ENCODE results near the gene CYP3A5. TPM values are rescaled to one million over a fixed set of nuclear protein-coding genes. Genes with fewer than 3 reads are reported as not detected.
A peak's percentile ranks its signal among the peaks of the same experiment; 100 is the strongest.

Gene CYP3A5
- total and polyA plus RNA-seq, 2 of the 13 experiments (the other 11 are each of a cell fraction or from before 2014, with no cell fraction given) = 5.7 to 9.3 TPM

DNA sequence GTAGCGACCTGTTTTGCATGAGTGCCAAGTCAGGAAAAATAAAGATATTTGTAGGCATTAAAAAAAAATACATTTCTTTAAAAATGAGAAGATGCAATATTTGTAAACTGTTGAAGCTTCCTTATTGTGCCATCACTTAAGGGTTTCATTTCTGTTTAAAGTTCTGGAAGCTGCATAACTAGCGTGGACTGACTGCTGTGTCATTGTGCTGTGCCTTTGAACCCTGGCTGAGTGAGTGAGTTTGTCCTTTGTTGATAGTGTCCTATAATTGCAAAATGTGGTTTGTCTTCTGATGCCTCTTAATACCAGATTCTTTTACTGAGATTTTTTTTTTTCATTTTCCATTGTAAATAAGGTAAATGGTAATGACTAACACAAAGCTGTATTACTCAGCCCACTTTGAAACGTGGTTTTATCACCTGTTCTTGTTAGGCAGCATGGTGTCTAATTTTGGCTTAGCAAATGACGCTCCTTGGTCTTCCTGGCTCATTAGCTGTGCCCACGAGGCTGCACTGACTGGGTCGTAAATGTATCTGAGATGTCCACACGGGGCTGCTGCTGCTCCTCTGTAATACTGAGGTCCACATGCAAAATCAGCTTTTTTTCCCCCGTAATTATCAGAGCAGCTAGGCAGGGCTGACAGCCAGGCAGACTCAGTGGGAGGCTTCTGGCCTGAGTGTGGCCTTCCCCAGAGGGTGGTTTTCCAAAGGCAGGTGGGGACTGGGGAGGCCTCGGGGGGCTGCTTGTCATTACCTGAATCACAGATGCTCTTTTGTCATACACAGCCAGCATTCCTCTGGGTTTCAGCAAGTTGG is 48.3 kb downstream of the CYP3A5 start (continued):
- TF ChIP-seq CREB1 (IDR thresholded peaks at IDR 0.05) = no peak
- TF ChIP-seq CREB1 (CRISPR knock-in tag; IDR thresholded peaks at IDR 0.05) = no peak
- no peak for TF ChIP-seq KAT7 (CRISPR knock-in tag; IDR thresholded peaks at IDR 0.05; ENCODE audit: borderline replicate concordance)
- no peak for TF ChIP-seq ARNT (IDR thresholded peaks at IDR 0.05)
- TF ChIP-seq, protein P1, sequence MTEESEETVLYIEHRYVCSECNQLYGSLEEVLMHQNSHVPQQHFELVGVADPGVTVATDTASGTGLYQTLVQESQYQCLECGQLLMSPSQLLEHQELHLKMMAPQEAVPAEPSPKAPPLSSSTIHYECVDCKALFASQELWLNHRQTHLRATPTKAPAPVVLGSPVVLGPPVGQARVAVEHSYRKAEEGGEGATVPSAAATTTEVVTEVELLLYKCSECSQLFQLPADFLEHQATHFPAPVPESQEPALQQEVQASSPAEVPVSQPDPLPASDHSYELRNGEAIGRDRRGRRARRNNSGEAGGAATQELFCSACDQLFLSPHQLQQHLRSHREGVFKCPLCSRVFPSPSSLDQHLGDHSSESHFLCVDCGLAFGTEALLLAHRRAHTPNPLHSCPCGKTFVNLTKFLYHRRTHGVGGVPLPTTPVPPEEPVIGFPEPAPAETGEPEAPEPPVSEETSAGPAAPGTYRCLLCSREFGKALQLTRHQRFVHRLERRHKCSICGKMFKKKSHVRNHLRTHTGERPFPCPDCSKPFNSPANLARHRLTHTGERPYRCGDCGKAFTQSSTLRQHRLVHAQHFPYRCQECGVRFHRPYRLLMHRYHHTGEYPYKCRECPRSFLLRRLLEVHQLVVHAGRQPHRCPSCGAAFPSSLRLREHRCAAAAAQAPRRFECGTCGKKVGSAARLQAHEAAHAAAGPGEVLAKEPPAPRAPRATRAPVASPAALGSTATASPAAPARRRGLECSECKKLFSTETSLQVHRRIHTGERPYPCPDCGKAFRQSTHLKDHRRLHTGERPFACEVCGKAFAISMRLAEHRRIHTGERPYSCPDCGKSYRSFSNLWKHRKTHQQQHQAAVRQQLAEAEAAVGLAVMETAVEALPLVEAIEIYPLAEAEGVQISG (CRISPR knock-in tag; IDR thresholded peaks at IDR 0.05) = peak; percentile 24; the same call in 1 of the 2 replicates
- no peak for TF ChIP-seq ZBTB38 (CRISPR knock-in tag; IDR thresholded peaks at IDR 0.05)
- 0 out of 2 replicates have a peak, but pooled peaks have one; percentile 22 for TF ChIP-seq ELF3 (CRISPR knock-in tag; IDR thresholded peaks at IDR 0.05)
- TF ChIP-seq, protein P2, sequence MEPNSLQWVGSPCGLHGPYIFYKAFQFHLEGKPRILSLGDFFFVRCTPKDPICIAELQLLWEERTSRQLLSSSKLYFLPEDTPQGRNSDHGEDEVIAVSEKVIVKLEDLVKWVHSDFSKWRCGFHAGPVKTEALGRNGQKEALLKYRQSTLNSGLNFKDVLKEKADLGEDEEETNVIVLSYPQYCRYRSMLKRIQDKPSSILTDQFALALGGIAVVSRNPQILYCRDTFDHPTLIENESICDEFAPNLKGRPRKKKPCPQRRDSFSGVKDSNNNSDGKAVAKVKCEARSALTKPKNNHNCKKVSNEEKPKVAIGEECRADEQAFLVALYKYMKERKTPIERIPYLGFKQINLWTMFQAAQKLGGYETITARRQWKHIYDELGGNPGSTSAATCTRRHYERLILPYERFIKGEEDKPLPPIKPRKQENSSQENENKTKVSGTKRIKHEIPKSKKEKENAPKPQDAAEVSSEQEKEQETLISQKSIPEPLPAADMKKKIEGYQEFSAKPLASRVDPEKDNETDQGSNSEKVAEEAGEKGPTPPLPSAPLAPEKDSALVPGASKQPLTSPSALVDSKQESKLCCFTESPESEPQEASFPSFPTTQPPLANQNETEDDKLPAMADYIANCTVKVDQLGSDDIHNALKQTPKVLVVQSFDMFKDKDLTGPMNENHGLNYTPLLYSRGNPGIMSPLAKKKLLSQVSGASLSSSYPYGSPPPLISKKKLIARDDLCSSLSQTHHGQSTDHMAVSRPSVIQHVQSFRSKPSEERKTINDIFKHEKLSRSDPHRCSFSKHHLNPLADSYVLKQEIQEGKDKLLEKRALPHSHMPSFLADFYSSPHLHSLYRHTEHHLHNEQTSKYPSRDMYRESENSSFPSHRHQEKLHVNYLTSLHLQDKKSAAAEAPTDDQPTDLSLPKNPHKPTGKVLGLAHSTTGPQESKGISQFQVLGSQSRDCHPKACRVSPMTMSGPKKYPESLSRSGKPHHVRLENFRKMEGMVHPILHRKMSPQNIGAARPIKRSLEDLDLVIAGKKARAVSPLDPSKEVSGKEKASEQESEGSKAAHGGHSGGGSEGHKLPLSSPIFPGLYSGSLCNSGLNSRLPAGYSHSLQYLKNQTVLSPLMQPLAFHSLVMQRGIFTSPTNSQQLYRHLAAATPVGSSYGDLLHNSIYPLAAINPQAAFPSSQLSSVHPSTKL (CRISPR knock-in tag; IDR thresholded peaks at IDR 0.05) = peak; percentile 11; the same call in 1 of the 2 replicates
- TF ChIP-seq, protein P3, sequence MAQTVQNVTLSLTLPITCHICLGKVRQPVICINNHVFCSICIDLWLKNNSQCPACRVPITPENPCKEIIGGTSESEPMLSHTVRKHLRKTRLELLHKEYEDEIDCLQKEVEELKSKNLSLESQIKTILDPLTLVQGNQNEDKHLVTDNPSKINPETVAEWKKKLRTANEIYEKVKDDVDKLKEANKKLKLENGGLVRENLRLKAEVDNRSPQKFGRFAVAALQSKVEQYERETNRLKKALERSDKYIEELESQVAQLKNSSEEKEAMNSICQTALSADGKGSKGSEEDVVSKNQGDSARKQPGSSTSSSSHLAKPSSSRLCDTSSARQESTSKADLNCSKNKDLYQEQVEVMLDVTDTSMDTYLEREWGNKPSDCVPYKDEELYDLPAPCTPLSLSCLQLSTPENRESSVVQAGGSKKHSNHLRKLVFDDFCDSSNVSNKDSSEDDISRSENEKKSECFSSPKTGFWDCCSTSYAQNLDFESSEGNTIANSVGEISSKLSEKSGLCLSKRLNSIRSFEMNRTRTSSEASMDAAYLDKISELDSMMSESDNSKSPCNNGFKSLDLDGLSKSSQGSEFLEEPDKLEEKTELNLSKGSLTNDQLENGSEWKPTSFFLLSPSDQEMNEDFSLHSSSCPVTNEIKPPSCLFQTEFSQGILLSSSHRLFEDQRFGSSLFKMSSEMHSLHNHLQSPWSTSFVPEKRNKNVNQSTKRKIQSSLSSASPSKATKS (CRISPR knock-in tag; IDR thresholded peaks at IDR 0.05) = no peak
- no peak for TF ChIP-seq SOX6 (IDR thresholded peaks at IDR 0.05)
- peak; percentile 35; the same call in 1 of the 2 replicates for TF ChIP-seq SOX6 (CRISPR knock-in tag; IDR thresholded peaks at IDR 0.05)
- TF ChIP-seq MAFK (conservative IDR thresholded peaks at IDR 0.05 in 1 of 2, IDR thresholded peaks at IDR 0.05 in 1 of 2; ENCODE audit: low read length in 2 of 2) = peak; percentile 74 to 88
- peak; percentile 90 for TF ChIP-seq RAD21 (CRISPR knock-in tag; IDR thresholded peaks at IDR 0.05)
- 0 out of 2 replicates have a peak, but pooled peaks have one; percentile 23 for TF ChIP-seq MYC (CRISPR knock-in tag; IDR thresholded peaks at IDR 0.05; ENCODE audit: borderline replicate concordance)
- TF ChIP-seq ERF (CRISPR knock-in tag; IDR thresholded peaks at IDR 0.05) = peak; percentile 52
- no peak for TF ChIP-seq PLRG1 (conservative IDR thresholded peaks at IDR 0.05)
- 0 out of 2 replicates have a peak, but pooled peaks have one; percentile 21 for TF ChIP-seq RXRB (CRISPR knock-in tag; IDR thresholded peaks at IDR 0.05; ENCODE audit: borderline replicate concordance)
- TF ChIP-seq BRCA1 (CRISPR knock-in tag; IDR thresholded peaks at IDR 0.05) = no peak
- no peak for TF ChIP-seq ZNF546 (CRISPR knock-in tag; conservative IDR thresholded peaks at IDR 0.05)
- no peak for TF ChIP-seq ZC3H4 (CRISPR knock-in tag; IDR thresholded peaks at IDR 0.05; ENCODE audit: borderline replicate concordance)

All from HepG2 (cell line).